Activated CD4-positive, alpha-beta T cell treated with anti-CD3 and anti-CD28 coated beads for 48 hours (primary cell): ENCODE measurements around the gene NPIPB8.
"Not testable (repeated sequence)": the region's sequence is repeated elsewhere in the genome, so short reads cannot be mapped to it uniquely, and the experiment has no call there.

Source experiments
- DNase-seq: peaks from one replicate; pipeline ENCODE4 v3.0.0-alpha.2; 2020

The NPIPB8 gene

GRCh38 chr16:28636093-28636823 lies 1.6 kb upstream of the NPIPB8 start:
- DNase-seq: not testable (repeated sequence)

- DNase-seq: not testable (repeated sequence)
Measured at GRCh38 chr16:28638359-28638758, 494 bp downstream of the NPIPB8 start.

- not testable (repeated sequence) for DNase-seq
Measured at GRCh38 chr16:28639959-28640358, 2.1 kb downstream of the NPIPB8 start.

- DNase-seq: not testable (repeated sequence)
Measured at GRCh38 chr16:28666264-28666663, 28.4 kb downstream of the NPIPB8 start.

GRCh38 chr16:28667480-28667879 lies 29.6 kb downstream of the NPIPB8 start:
- DNase-seq: not testable (repeated sequence)

GRCh38 chr16:28668199-28668598 lies 30.3 kb downstream of the NPIPB8 start:
- not testable (repeated sequence) for DNase-seq

GRCh38 chr16:28688327-28688952 lies 50.6 kb downstream of the NPIPB8 start:
- not testable (repeated sequence) for DNase-seq

- not testable (repeated sequence) for DNase-seq
Measured at GRCh38 chr16:28689425-28689824, 51.6 kb downstream of the NPIPB8 start.

GRCh38 chr16:28691722-28692121 lies 53.9 kb downstream of the NPIPB8 start:
- DNase-seq: not testable (repeated sequence)

GRCh38 chr16:28693257-28693950 lies 55.5 kb downstream of the NPIPB8 start:
- DNase-seq: not testable (repeated sequence)

GRCh38 chr16:28699792-28700191 lies 61.9 kb downstream of the NPIPB8 start:
- not testable (repeated sequence) for DNase-seq

- DNase-seq: not testable (repeated sequence)
Measured at GRCh38 chr16:28700349-28700748, 62.5 kb downstream of the NPIPB8 start.

- DNase-seq: not testable (repeated sequence)
Measured at GRCh38 chr16:28701384-28701783, 63.5 kb downstream of the NPIPB8 start.

GRCh38 chr16:28704246-28704645 lies 66.4 kb downstream of the NPIPB8 start:
- not testable (repeated sequence) for DNase-seq
